PFSK-1 (cell line): ENCODE measurements around the gene NFRKB.

Source experiments
- FOXP2 ChIP-seq: optimal IDR thresholded peaks from 2 replicates; pipeline ENCODE3; 2011; ENCODE audit warnings: borderline replicate concordance, control low read depth, inconsistent platforms; ENCODE audit not compliant: insufficient read depth; ENCODE audit errors: extremely low read length, extremely low read depth
- POLR2AphosphoS5 ChIP-seq: IDR thresholded peaks from 2 replicates; pipeline ENCODE4 v1.6.1; 2012; ENCODE audit warnings: low read depth, mild to moderate bottlenecking, control low read depth, low read length, moderate library complexity
- REST ChIP-seq, 2 experiments: IDR thresholded peaks; 2 replicates each; pipeline versions ENCODE4 v1.6.1 to v1.8.0; 2011 to 2012; ENCODE audit warnings: low read depth in 2 of 2, low read length in 2 of 2, control low read depth in 1 of 2, inconsistent platforms in 1 of 2, mild to moderate bottlenecking in 1 of 2, moderate library complexity in 1 of 2; ENCODE audit not compliant: insufficient read depth in 1 of 2
- SIN3A ChIP-seq: IDR thresholded peaks from 2 replicates; pipeline ENCODE4 v1.6.1; 2012; ENCODE audit warnings: mild to moderate bottlenecking, low read length, moderate library complexity, borderline replicate concordance; ENCODE audit not compliant: insufficient read depth
- TAF1 ChIP-seq: IDR thresholded peaks from 2 replicates; pipeline ENCODE4 v1.6.1; 2012; ENCODE audit warnings: low read length, control low read depth, borderline replicate concordance; ENCODE audit not compliant: insufficient read depth

NFRKB gene

DNA sequence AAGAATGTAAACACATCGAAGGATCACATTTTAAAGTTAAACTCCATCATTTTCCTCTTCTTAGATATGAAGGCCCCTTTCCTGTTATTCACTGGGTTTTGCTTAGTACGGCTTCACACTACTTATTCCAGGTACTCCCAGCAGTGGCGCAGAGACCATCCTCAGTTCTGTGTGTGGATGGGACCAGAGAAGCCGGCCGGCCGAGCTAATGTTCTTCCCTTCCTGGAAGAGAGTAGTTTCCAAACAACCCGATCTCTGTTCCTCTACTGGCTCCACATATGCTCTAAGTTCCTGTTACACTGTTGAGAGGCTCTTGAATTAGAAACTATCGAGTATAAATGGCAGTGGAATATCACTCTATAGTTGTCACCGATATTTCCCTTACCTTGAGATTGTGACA, 684 bp upstream of the NFRKB start:
- no peak for TF ChIP-seq POLR2AphosphoS5
- TF ChIP-seq FOXP2 = no peak
- TF ChIP-seq SIN3A = no peak
- TF ChIP-seq TAF1 = no peak
- TF ChIP-seq REST (IDR thresholded peaks at IDR 0.05; ENCODE audit: insufficient read depth in 1 of 2, low read depth in 2 of 2, low read length in 2 of 2) = no peak

GRCh38 chr11:129894278-129895125, 876 bp downstream of the NFRKB start:
- TF ChIP-seq TAF1 (no peak), FOXP2 (no peak), POLR2AphosphoS5 (no peak), SIN3A (no peak), REST (IDR thresholded peaks at IDR 0.05; ENCODE audit: insufficient read depth in 1 of 2, low read depth in 2 of 2, low read length in 2 of 2) (no peak)

DNA sequence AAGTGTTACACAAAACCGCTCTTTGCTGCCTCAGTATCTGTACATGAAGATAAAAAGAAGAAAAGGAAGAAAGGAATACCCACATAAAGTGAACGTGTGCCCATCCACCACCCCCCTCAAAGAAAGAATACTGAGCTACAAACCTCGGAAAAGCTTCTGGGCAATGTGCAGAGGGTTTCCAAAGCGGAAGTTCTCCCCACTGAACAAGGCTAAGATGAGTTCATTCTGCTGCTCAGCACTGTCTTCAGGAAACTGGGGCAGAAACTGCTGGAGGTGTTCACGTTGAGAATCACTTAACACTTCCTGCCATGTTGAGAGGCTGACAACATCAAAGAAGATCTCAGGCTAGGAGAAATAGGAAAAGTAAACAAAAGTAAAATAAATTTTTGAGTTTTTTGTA, 6.9 kb downstream of the NFRKB start:
- TF ChIP-seq TAF1 (no peak), POLR2AphosphoS5 (no peak), REST (IDR thresholded peaks at IDR 0.05; ENCODE audit: insufficient read depth in 1 of 2, low read depth in 2 of 2, low read length in 2 of 2) (no peak), SIN3A (no peak)

DNA sequence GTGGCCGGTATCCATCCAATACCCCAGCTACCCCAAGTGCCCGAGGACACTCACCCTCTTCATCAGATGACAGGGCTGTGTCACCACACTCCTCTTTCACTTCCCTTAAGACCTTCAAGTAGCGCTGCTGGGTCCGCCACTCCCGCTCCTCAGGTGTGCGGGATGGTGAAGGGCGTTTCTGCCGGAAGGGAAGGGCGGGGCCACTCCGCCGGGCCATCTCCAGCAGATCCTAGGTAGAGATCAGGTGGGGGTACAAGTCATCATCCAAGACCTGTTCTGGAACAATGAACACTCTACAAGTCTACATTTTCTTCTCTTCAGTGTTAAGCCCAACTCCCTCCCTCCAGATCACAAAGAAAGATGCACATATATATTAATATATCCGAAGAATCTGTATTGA, 10.0 kb downstream of the NFRKB start:
- TF ChIP-seq FOXP2 (no peak), SIN3A (no peak), POLR2AphosphoS5 (no peak), REST (IDR thresholded peaks at IDR 0.05; ENCODE audit: insufficient read depth in 1 of 2, low read depth in 2 of 2, low read length in 2 of 2) (no peak), TAF1 (no peak)

DNA sequence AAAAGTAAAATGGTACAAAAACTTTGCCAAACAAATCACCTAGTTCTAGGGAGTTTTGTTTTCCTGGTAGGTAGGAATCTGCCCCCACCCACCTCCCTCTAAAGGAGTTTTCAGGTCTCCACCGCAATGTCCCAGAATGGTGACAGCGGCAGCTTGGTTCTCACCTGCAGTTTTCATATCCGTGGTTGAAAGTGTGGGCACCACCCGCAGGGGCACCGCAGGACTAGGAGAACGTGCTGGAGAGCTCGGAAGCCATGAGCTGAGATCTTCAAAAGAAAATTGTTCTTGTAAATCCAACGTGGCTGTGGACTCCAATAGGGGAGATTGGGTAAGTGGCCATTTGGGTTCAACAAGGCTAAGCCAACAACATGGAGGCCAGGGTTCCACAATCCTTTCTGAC, 10.8 kb downstream of the NFRKB start:
- TF ChIP-seq REST (IDR thresholded peaks at IDR 0.05; ENCODE audit: insufficient read depth in 1 of 2, low read depth in 2 of 2, low read length in 2 of 2) = no peak
- TF ChIP-seq FOXP2 = no peak
- no peak for TF ChIP-seq POLR2AphosphoS5
- no peak for TF ChIP-seq SIN3A
- TF ChIP-seq TAF1 = no peak
